GM23248 (cell line): ENCODE results near the gene RFT1. TPM values are rescaled to one million over a fixed set of nuclear protein-coding genes. Genes with fewer than 3 reads are reported as not detected.

Source experiments
- DNase-seq: peaks from one replicate; pipeline ENCODE4 v3.0.0-alpha.2; 2015
- H2AFZ ChIP-seq: fragments of 200-600 bp; sonication (generic); 2 replicates; pipeline ENCODE4 v1.6.1; 2016; ENCODE audit warnings: antibody characterized with exemption
- H3F3A ChIP-seq: fragments of 200-600 bp; sonication (generic); 2 replicates; pipeline ENCODE4 v1.6.1; 2016; ENCODE audit warnings: mild to moderate bottlenecking, antibody characterized with exemption, mixed run types; ENCODE audit not compliant: insufficient read depth
- H3K27ac ChIP-seq: fragments of 200-600 bp; sonication (generic); 2 replicates; pipeline ENCODE4 v1.5.1; 2016; ENCODE audit warnings: mild to moderate bottlenecking
- H3K27me3 ChIP-seq: fragments of 200-600 bp; sonication (generic); replicated peaks from 2 replicates; pipeline ENCODE4 v1.6.1; 2016; ENCODE audit warnings: mild to moderate bottlenecking; ENCODE audit not compliant: insufficient read depth
- H3K36me3 ChIP-seq: fragments of 200-600 bp; sonication (generic); 2 replicates; pipeline ENCODE4 v1.6.1; 2016; ENCODE audit warnings: low read depth, mild to moderate bottlenecking
- H3K4me1 ChIP-seq: fragments of 200-600 bp; sonication (generic); 2 replicates; pipeline ENCODE4 v1.6.1; 2016; ENCODE audit warnings: mild to moderate bottlenecking; ENCODE audit not compliant: insufficient read depth
- H3K4me2 ChIP-seq: fragments of 200-600 bp; sonication (generic); one replicate; pipeline ENCODE4 v1.6.1; 2016; ENCODE audit warnings: mild to moderate bottlenecking; ENCODE audit not compliant: unreplicated experiment
- H3K4me3 ChIP-seq: fragments of 200-600 bp; sonication (generic); 2 replicates; pipeline ENCODE4 v1.5.1; 2016; ENCODE audit warnings: mild to moderate bottlenecking
- H3K79me2 ChIP-seq: fragments of 200-600 bp; sonication (generic); 2 replicates; pipeline ENCODE4 v1.6.1; 2016; ENCODE audit warnings: mild to moderate bottlenecking; ENCODE audit not compliant: insufficient read depth
- H3K9ac ChIP-seq: fragments of 200-600 bp; sonication (generic); 2 replicates; pipeline ENCODE4 v1.6.1; 2016; ENCODE audit warnings: mild to moderate bottlenecking
- H3K9me2 ChIP-seq: fragments of 200-600 bp; sonication (generic); 2 replicates; pipeline ENCODE4 v1.6.1; 2016; ENCODE audit warnings: mixed run types, mild to moderate bottlenecking, moderate library complexity; ENCODE audit not compliant: insufficient read depth
- H3K9me3 ChIP-seq: fragments of 200-600 bp; sonication (generic); one replicate; pipeline ENCODE4 v1.6.1; 2017; ENCODE audit warnings: low read depth
- H4K20me1 ChIP-seq: fragments of 200-600 bp; sonication (generic); 2 replicates; pipeline ENCODE4 v1.6.0; 2016; ENCODE audit not compliant: insufficient read depth
- EZH2 ChIP-seq: fragments of 200-600 bp; sonication (generic); IDR thresholded peaks from 2 replicates; pipeline ENCODE4 v1.6.1; 2018; ENCODE audit warnings: antibody characterized with exemption, mild to moderate bottlenecking; ENCODE audit not compliant: insufficient read depth, poor library complexity, severe bottlenecking
- EZH2phosphoT487 ChIP-seq: fragments of 200-600 bp; sonication (generic); IDR thresholded peaks from 2 replicates; pipeline ENCODE4 v1.6.1; 2018; ENCODE audit warnings: antibody characterized with exemption, moderate library complexity, mild to moderate bottlenecking, low read depth; ENCODE audit not compliant: insufficient read depth
- WGBS, 2 experiments: methylation state at CpG; one replicate each; pipeline ENCODE4 v1.1.6; 2015 to 2017; ENCODE audit warnings: low lambda C conversion rate in 2 of 2, low coverage in 1 of 2; ENCODE audit errors: missing lambda C conversion rate in 2 of 2; 5-methylcytosine and 5-hydroxymethylcytosine counted together
- in situ Hi-C: fragments of 300-500 bp; cut with MboI; formaldehyde crosslinking; loops from 2 replicates; pipeline ENCODE4 v1.15.0; 2020
- polyA plus RNA-seq: library from polyadenylated mRNA; unstranded; fragments of >200 nt; fragmentation: Nextera tagmentation; extraction: Ambion mirVana; gene quantifications from 2 replicates; pipeline ENCODE4 v1.2.1, GENCODE V29; 2016
- total RNA-seq: library from RNA; depleted of rRNA; stranded (reverse); fragments of >200 nt; shearing (Covaris generic); gene quantifications from 2 replicates; pipeline ENCODE4 v1.2.3, GENCODE V29; 2014

RFT1 gene
- total and polyA plus RNA-seq, 2 experiments from 2014 or later = 35.0 to 35.7 TPM

DNA sequence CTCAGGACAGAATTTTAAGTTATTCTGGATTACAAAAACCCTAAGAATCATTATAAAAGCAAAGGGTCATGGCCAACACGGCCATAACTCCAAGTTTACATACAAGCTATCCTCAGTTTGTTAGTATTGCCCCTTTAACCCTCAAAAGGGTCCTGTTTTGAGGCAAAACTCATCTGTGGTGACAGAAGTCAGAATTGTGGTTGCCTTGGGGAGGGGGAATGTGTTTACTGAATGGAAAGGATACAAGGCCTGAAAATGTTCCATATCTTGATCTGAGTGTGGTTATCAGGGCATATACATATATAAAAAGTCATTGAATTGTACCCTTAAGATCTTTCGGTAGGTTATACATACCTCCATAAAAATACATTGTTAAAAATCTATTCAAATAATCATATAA is 86.5 kb downstream of the RFT1 start:
- H3K9me3 ChIP-seq = no peaks in the 10 kb centered on the region
- H3K4me1 ChIP-seq = peaks cover 12% of the 10 kb centered on the region
- no peak overlapping the region for H2AFZ ChIP-seq
- 0 out of 2 replicates have a peak, but pooled peaks cover 4% of the 10 kb centered on the region for H3K79me2 ChIP-seq
- 0 out of 2 replicates have a peak, but pooled peaks cover 3% of the 10 kb centered on the region for H4K20me1 ChIP-seq
- DNase-seq = no peak
- H3K9me2 ChIP-seq = no peaks in the 10 kb centered on the region
- in situ Hi-C loops = no loop called here
- no peak overlapping the region for H3K4me2 ChIP-seq
- no peaks in the 10 kb centered on the region for H3K36me3 ChIP-seq
- H3F3A ChIP-seq = peaks cover 25% of the 10 kb centered on the region
- no peak overlapping the region for H3K27ac ChIP-seq
- H3K4me3 ChIP-seq = no peak overlapping the region
- no peak overlapping the region for H3K9ac ChIP-seq
- peaks cover 6% of the 10 kb centered on the region for H3K27me3 ChIP-seq
- no peak for TF ChIP-seq EZH2phosphoT487
- no peak for TF ChIP-seq EZH2
- 97 to 100% methylated on average over 2 of the region's 2 CpGs for WGBS, 2 experiments

- Histone ChIP-seq H3F3A (peaks cover 23% of the 10 kb centered on the region), H3K27me3 (peaks cover 6% of the 10 kb centered on the region), H3K9me3 (no peaks in the 10 kb centered on the region), H3K36me3 (no peaks in the 10 kb centered on the region), H3K79me2 (0 out of 2 replicates have a peak, but pooled peaks cover 4% of the 10 kb centered on the region), H3K9ac (no peak overlapping the region), H4K20me1 (0 out of 2 replicates have a peak, but pooled peaks cover 3% of the 10 kb centered on the region), H3K4me1 (peaks cover 12% of the 10 kb centered on the region), H2AFZ (no peak overlapping the region), H3K4me2 (no peak overlapping the region), H3K9me2 (no peaks in the 10 kb centered on the region), H3K4me3 (no peak overlapping the region), H3K27ac (no peak overlapping the region)
- WGBS, 2 experiments = 87 to 94% methylated on average over 3 of the region's 3 CpGs
- no peak for TF ChIP-seq EZH2phosphoT487
- TF ChIP-seq EZH2 = no peak
- in situ Hi-C loops = no loop called here
- DNase-seq = no peak
These were observed 87.6 kb downstream of the RFT1 start for GRCh38 chr3:53042651-53043050.

- DNase-seq = peak; percentile 71
These were observed 89.8 kb downstream of the RFT1 start for GRCh38 chr3:53040351-53040820.

GRCh38 chr3:53039376-53039752 is 90.9 kb downstream of the RFT1 start:
- 77 to 90% methylated on average over 2 of the region's 2 CpGs for WGBS, 2 experiments
- Histone ChIP-seq H3F3A (peaks cover 12% of the 10 kb centered on the region), H3K4me2 (no peak overlapping the region), H3K4me1 (peaks cover 12% of the 10 kb centered on the region), H3K36me3 (no peaks in the 10 kb centered on the region), H3K27ac (no peak overlapping the region), H3K9ac (no peak overlapping the region), H3K9me2 (no peaks in the 10 kb centered on the region), H3K4me3 (no peak overlapping the region), H4K20me1 (0 out of 2 replicates have a peak, but pooled peaks cover 3% of the 10 kb centered on the region), H3K27me3 (no peaks in the 10 kb centered on the region), H2AFZ (no peak overlapping the region), H3K9me3 (no peaks in the 10 kb centered on the region), H3K79me2 (0 out of 2 replicates have a peak, but pooled peaks cover 4% of the 10 kb centered on the region)
- DNase-seq = no peak
- no peak for TF ChIP-seq EZH2
- no peak for TF ChIP-seq EZH2phosphoT487
- in situ Hi-C loops = no loop called here

More at GRCh38 chr3:53040351-53040820, 89.8 kb downstream of the RFT1 start:
- Histone ChIP-seq H3K9ac (no peak overlapping the region), H3F3A (peaks cover 15% of the 10 kb centered on the region), H3K9me3 (no peaks in the 10 kb centered on the region), H2AFZ (no peak overlapping the region), H3K4me3 (no peak overlapping the region), H4K20me1 (0 out of 2 replicates have a peak, but pooled peaks cover 3% of the 10 kb centered on the region), H3K79me2 (0 out of 2 replicates have a peak, but pooled peaks cover 4% of the 10 kb centered on the region), H3K9me2 (no peaks in the 10 kb centered on the region), H3K27me3 (no peaks in the 10 kb centered on the region), H3K4me2 (no peak overlapping the region), H3K36me3 (no peaks in the 10 kb centered on the region), H3K27ac (no peak overlapping the region; the same call in 1 of the 2 replicates), H3K4me1 (peaks cover 12% of the 10 kb centered on the region)
- TF ChIP-seq EZH2 (no peak), EZH2phosphoT487 (0 out of 2 replicates have a peak, but pooled peaks have one; percentile 66)
- in situ Hi-C loops = no loop called here
